Endothelial cell of umbilical vein (primary cell): ENCODE data around the gene GLRB. TPM values are rescaled to one million over a fixed set of nuclear protein-coding genes. Genes with fewer than 3 reads are reported as not detected.

Experiments
- BruUV-seq: library from RNA; stranded (reverse); fragments of 400-500 nt; replicated peaks from 2 replicates; lab custom pipeline; 2021; lab: Mats Ljungman, UMichigan
- CTCF ChIA-PET: fragments of 300-600, 350-600 bp; sonication (Branson Sonifier 250); formaldehyde crosslinking; loops from one replicate; lab custom pipeline; 2021; ENCODE audit warnings: antibody characterized with exemption, inconsistent platforms; lab: Charles Lee
- POLR2A ChIA-PET: fragments of 300-600, 350-600 bp; sonication (Branson Sonifier 250); formaldehyde crosslinking; loops from one replicate; lab custom pipeline; 2021; ENCODE audit warnings: antibody characterized with exemption, inconsistent platforms; lab: Charles Lee
- DNase-seq: peaks from one replicate; pipeline ENCODE4 v3.0.0-alpha.2; 2011; ENCODE audit warnings: low read depth, low spot score
- FAIRE-seq: peaks from 2 replicates; lab custom pipeline; 2011; peaks lifted over from hg19 to GRCh38; lab: Jason Lieb, UNC
- H2AFZ ChIP-seq: 2 replicates; pipeline ENCODE4 v1.6.0; 2012; ENCODE audit warnings: low read depth, low read length, control low read depth, inconsistent platforms
- H3K27ac ChIP-seq: 2 replicates; pipeline ENCODE4 v1.5.1; 2011; ENCODE audit warnings: low read depth, mild to moderate bottlenecking, control low read depth, low read length, moderate library complexity; ENCODE audit not compliant: insufficient read depth
- H3K27me3 ChIP-seq, 2 experiments: 2 replicates each; pipeline versions ENCODE4 v1.6.0 to v1.6.1; 2011; ENCODE audit warnings: low read length in 2 of 2, mixed read lengths in 1 of 2; ENCODE audit not compliant: control insufficient read depth in 2 of 2, insufficient read depth in 2 of 2
- H3K36me3 ChIP-seq, 2 experiments: 2 replicates in 1 of 2; 3 replicates in 1 of 2; pipeline ENCODE4 v1.5.1; 2011; ENCODE audit warnings: low read length in 2 of 2, mild to moderate bottlenecking in 1 of 2, moderate library complexity in 1 of 2; ENCODE audit not compliant: control insufficient read depth in 2 of 2, insufficient read depth in 2 of 2; ENCODE audit errors: extremely low read depth in 1 of 2
- H3K4me1 ChIP-seq: 3 replicates; pipeline ENCODE4 v1.5.1; 2011; ENCODE audit warnings: mild to moderate bottlenecking, low read length; ENCODE audit not compliant: control insufficient read depth, insufficient read depth; ENCODE audit errors: extremely low read depth
- H3K4me2 ChIP-seq: 2 replicates; pipeline ENCODE4 v1.6.1; 2011; ENCODE audit warnings: low read length, control low read depth, mixed read lengths; ENCODE audit not compliant: insufficient read depth
- H3K4me3 ChIP-seq, 3 experiments: fragments of 200-600 bp in 1 of 3; sonication (generic), shearing (Covaris generic) in 1 of 3; replicated peaks in 1 of 3; 2 replicates each; pipeline ENCODE4 v1.5.1; 2011 to 2016; ENCODE audit warnings: control low read depth in 3 of 3, low read length in 3 of 3, mild to moderate bottlenecking in 2 of 3, inconsistent platforms in 1 of 3, low read depth in 1 of 3, moderate library complexity in 1 of 3; ENCODE audit not compliant: insufficient read depth in 1 of 3
- H3K79me2 ChIP-seq: 2 replicates; pipeline ENCODE4 v1.6.0; 2012; ENCODE audit warnings: low read length, inconsistent platforms; ENCODE audit not compliant: control insufficient read depth, insufficient read depth
- H3K9ac ChIP-seq: replicated peaks from 2 replicates; pipeline ENCODE3; 2011; ENCODE audit warnings: low read length, control low read depth; ENCODE audit not compliant: insufficient read depth; ENCODE audit errors: extremely low read depth
- H3K9me1 ChIP-seq: replicated peaks from 3 replicates; pipeline ENCODE4 v1.6.0; 2011; ENCODE audit warnings: mild to moderate bottlenecking, low read length; ENCODE audit not compliant: control insufficient read depth, insufficient read depth; ENCODE audit errors: extremely low read depth
- H3K9me3 ChIP-seq: replicated peaks from 2 replicates; pipeline ENCODE4 v1.5.1; 2012; ENCODE audit warnings: low read length, inconsistent platforms; ENCODE audit not compliant: control insufficient read depth, insufficient read depth
- H4K20me1 ChIP-seq: replicated peaks from 2 replicates; pipeline ENCODE3; 2011; ENCODE audit warnings: mild to moderate bottlenecking, low read length; ENCODE audit not compliant: control insufficient read depth, insufficient read depth; ENCODE audit errors: extremely low read depth
- CTCF ChIP-seq, 2 donors: IDR thresholded peaks; 1 replicate in 1 of 2; 2 replicates in 1 of 2; pipeline ENCODE4 v1.5.1; 2011; ENCODE audit warnings: low read length in 2 of 2, mild to moderate bottlenecking in 2 of 2, moderate library complexity in 2 of 2, control low read depth in 1 of 2, inconsistent platforms in 1 of 2, low read depth in 1 of 2; ENCODE audit not compliant: insufficient read depth in 1 of 2; ENCODE audit errors: extremely low read depth in 1 of 2
- FOS ChIP-seq: IDR thresholded peaks from 2 replicates; pipeline ENCODE4 v1.6.1; 2011; ENCODE audit warnings: mild to moderate bottlenecking, low read length, moderate library complexity, borderline replicate concordance; ENCODE audit not compliant: insufficient read depth
- JUN ChIP-seq: IDR thresholded peaks from 2 replicates; pipeline ENCODE4 v1.6.1; 2011; ENCODE audit warnings: borderline replicate concordance, low read depth; ENCODE audit not compliant: insufficient read length, insufficient read depth
- POLR2A ChIP-seq: IDR thresholded peaks from 2 replicates; pipeline ENCODE4 v1.6.1; 2012; ENCODE audit warnings: low read depth, mild to moderate bottlenecking, control low read depth, low read length
- POLR2AphosphoS5 ChIP-seq: IDR thresholded peaks from 2 replicates; pipeline ENCODE4 v1.6.1; 2012; ENCODE audit warnings: low read depth, mild to moderate bottlenecking, control low read depth, low read length, moderate library complexity; ENCODE audit not compliant: insufficient read depth
- dilution Hi-C: fragments of 300-500 bp; cut with MboI; formaldehyde crosslinking; loops from one replicate; pipeline ENCODE4 v1.15.0; 2019; ENCODE audit warnings: low sequenced_read_pairs; ENCODE audit not compliant: extremely low pct_ligation_motif_present
- intact Hi-C: fragments of 100-400 bp; cut with micrococcal nuclease; formaldehyde crosslinking; loops from one replicate; pipeline ENCODE4 v1.10.0; 2022
- polyA plus RNA-seq, 4 experiments: library from polyadenylated mRNA; depleted of rRNA in 3 of 4; stranded (reverse) in 3 of 4; unstranded in 1 of 4; fragments of >200 nt; gene quantifications; 2 replicates each; pipeline versions ENCODE4 v1.2.1 to v1.2.3, GENCODE V29; 2011 to 2012; ENCODE audit warnings: missing spikeins in 1 of 4
- total RNA-seq: library from RNA; stranded (reverse); gene quantifications from 2 replicates; pipeline ENCODE4 v1.2.3, GENCODE V29; 2021
- TF ChIP-seq, protein P1 (sequence below): IDR thresholded peaks from 2 replicates; pipeline ENCODE4 v1.6.1; 2011; ENCODE audit not compliant: insufficient read depth, insufficient read length

Gene GLRB
- total and polyA plus RNA-seq, 2 donors (not counting 3 experiments of a cell fraction or from before 2014, with no cell fraction given), result 3.8 to 5.7 TPM

DNA sequence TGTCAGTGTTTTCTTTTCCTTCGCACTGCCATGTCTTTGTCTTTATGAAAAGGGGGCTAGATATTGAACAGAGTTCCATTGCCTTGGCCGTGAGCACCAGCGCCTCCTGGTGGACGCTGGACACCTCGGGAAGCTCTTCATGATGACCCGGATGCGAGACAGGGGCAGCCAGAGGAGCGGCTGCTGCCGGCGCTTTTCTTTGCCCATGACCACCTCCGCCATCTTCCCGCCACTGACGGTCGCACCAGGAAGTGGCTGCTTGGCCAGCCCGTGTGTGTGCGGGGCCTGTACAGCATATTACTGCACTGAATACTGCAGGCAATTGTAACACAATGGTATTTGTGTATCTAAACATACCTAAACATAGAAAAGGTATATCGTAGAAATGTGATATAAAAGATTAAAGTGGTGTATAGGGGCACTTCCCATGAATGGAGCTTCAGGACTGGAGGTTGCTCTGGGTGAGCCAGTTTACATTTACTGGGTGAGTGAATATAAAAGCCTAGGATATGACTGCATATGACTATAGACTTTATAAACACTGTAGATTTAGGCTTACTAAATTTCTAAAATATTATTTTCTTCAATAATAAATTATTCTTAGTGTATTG, 128.8 kb downstream of the GLRB start:
- Histone ChIP-seq H3K27me3 (no peaks in the 10 kb centered on the region), H3K36me3 (no peaks in the 10 kb centered on the region), H2AFZ (no peak overlapping the region), H3K9ac (no peak overlapping the region), H3K9me1 (no peaks in the 10 kb centered on the region), H4K20me1 (no peaks in the 10 kb centered on the region), H3K4me2 (no peak overlapping the region), H3K9me3 (no peaks in the 10 kb centered on the region), H3K79me2 (no peaks in the 10 kb centered on the region), H3K4me1 (no peaks in the 10 kb centered on the region), H3K4me3 (no peak overlapping the region), H3K27ac (no peak overlapping the region)
- DNase-seq (no peak), FAIRE-seq (no peak)
- intact Hi-C loops (loop anchor here (1.0 to 5.0 kb wide), 3 partner anchors 232 to 1037 kb away; partner anchors contain the start of gene PDGFC), dilution Hi-C loops (no loop called here)
- TF ChIP-seq POLR2AphosphoS5 (no peak), FOS (no peak), JUN (no peak), CTCF (IDR thresholded peaks at IDR 0.05; ENCODE audit: extremely low read depth in 1 of 2, insufficient read depth in 1 of 2, low read depth in 1 of 2, low read length in 2 of 2) (peak; percentile 42 to 49), POLR2A (no peak)
- TF ChIP-seq, protein P1, sequence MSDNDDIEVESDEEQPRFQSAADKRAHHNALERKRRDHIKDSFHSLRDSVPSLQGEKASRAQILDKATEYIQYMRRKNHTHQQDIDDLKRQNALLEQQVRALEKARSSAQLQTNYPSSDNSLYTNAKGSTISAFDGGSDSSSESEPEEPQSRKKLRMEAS, result no peak
- BruUV-seq, result no TSS peak
- ChIA-PET POLR2A (interaction anchor here (0.7 kb wide), 1 partner anchor 18 kb away, joined by 3 read pairs; no protein-coding TSS in a partner anchor), CTCF (interaction anchor here (0.6 to 2.0 kb wide), 6 partner anchors 9 to 1036 kb away, joined by 3 to 36 read pairs (median 3); no protein-coding TSS in a partner anchor)
